ENCODE data around the gene TOMM34. TPM values are rescaled to one million over a fixed set of nuclear protein-coding genes. Genes with fewer than 3 reads are reported as not detected.
A peak's percentile ranks its signal among the peaks of the same experiment; 100 is the strongest.

The TOMM34 gene
- total RNA-seq, 1 experiment from 2014 or later, result 35.9 TPM

DNA sequence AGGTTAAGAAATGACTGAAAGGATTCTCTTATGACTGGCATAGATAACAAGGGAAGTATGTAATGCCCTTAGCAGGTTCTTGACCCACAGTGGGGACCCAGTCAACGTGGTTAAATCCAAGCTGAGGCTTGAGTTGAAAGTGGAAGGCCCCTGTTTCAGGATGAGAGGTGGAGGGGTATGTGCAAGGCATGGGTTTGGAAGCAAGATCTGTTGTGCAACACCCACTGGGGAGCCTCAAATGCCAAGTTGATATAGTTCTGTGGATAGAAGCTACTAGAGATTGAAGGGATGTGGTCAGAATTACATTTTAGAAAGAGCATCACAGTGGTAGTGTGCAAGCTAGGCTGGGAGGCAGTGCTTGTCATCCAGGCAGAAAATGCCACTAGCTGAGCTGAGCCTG, 45.3 kb downstream of the TOMM34 start:
- Mint-ChIP-seq H3K27me3 (ENCODE audit: low read depth) (no peaks in the 10 kb centered on the region), H3K4me3 (no peak overlapping the region), H3K36me3 (peaks cover 53% of the 10 kb centered on the region), H3K9me3 (no peaks in the 10 kb centered on the region), H3K4me1 (peaks cover 13% of the 10 kb centered on the region), H3K27ac (no peak overlapping the region)
- ChIA-PET POLR2A (no interaction called here), CTCF (no interaction called here)
- no peak for TF ChIP-seq ATF2 (CRISPR knock-in tag; IDR thresholded peaks at IDR 0.05; ENCODE audit: borderline replicate concordance, low read depth)
- no peak for TF ChIP-seq TCF7 (CRISPR knock-in tag; IDR thresholded peaks at IDR 0.05; ENCODE audit: low read depth)
- TF ChIP-seq OVOL2 (CRISPR knock-in tag; IDR thresholded peaks at IDR 0.05; ENCODE audit: borderline replicate concordance), result no peak
- no peak for TF ChIP-seq ZNF317 (CRISPR knock-in tag; IDR thresholded peaks at IDR 0.05; ENCODE audit: borderline replicate concordance, low read depth)
- TF ChIP-seq FOXP1 (CRISPR knock-in tag; IDR thresholded peaks at IDR 0.05; ENCODE audit: borderline replicate concordance), result no peak
- TF ChIP-seq E2F5 (CRISPR knock-in tag; IDR thresholded peaks at IDR 0.05), result no peak
- no peak for TF ChIP-seq USF2 (CRISPR knock-in tag; IDR thresholded peaks at IDR 0.05)
- TF ChIP-seq, protein P1, sequence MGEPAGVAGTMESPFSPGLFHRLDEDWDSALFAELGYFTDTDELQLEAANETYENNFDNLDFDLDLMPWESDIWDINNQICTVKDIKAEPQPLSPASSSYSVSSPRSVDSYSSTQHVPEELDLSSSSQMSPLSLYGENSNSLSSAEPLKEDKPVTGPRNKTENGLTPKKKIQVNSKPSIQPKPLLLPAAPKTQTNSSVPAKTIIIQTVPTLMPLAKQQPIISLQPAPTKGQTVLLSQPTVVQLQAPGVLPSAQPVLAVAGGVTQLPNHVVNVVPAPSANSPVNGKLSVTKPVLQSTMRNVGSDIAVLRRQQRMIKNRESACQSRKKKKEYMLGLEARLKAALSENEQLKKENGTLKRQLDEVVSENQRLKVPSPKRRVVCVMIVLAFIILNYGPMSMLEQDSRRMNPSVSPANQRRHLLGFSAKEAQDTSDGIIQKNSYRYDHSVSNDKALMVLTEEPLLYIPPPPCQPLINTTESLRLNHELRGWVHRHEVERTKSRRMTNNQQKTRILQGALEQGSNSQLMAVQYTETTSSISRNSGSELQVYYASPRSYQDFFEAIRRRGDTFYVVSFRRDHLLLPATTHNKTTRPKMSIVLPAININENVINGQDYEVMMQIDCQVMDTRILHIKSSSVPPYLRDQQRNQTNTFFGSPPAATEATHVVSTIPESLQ (CRISPR knock-in tag; IDR thresholded peaks at IDR 0.05), result no peak
- TF ChIP-seq MYBL2 (CRISPR knock-in tag; IDR thresholded peaks at IDR 0.05), result no peak
- TF ChIP-seq SP1 (CRISPR knock-in tag; conservative IDR thresholded peaks at IDR 0.05), result no peak
- ATAC-seq, result no peak
- no peak for DNase-seq (ENCODE audit: low spot score)

GRCh38 chr20:44912189-44912588, 48.0 kb downstream of the TOMM34 start:
- DNase-seq (ENCODE audit: low spot score) (no peak), ATAC-seq (no peak)
- ChIA-PET POLR2A (no interaction called here), CTCF (no interaction called here)
- H3K4me3 Mint-ChIP-seq, result peak overlapping the region; percentile 26; the same call in 1 of the 2 replicates
- no peak overlapping the region; the same call in 1 of the 2 replicates for H3K27ac Mint-ChIP-seq
- TF ChIP-seq, protein P2, sequence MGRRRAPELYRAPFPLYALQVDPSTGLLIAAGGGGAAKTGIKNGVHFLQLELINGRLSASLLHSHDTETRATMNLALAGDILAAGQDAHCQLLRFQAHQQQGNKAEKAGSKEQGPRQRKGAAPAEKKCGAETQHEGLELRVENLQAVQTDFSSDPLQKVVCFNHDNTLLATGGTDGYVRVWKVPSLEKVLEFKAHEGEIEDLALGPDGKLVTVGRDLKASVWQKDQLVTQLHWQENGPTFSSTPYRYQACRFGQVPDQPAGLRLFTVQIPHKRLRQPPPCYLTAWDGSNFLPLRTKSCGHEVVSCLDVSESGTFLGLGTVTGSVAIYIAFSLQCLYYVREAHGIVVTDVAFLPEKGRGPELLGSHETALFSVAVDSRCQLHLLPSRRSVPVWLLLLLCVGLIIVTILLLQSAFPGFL (CRISPR knock-in tag; IDR thresholded peaks at IDR 0.05; ENCODE audit: borderline replicate concordance), result no peak
- TF ChIP-seq HMGXB4 (CRISPR knock-in tag; IDR thresholded peaks at IDR 0.05) (no peak), CREM (CRISPR knock-in tag; IDR thresholded peaks at IDR 0.05) (no peak), ZNF219 (CRISPR knock-in tag; IDR thresholded peaks at IDR 0.05; ENCODE audit: borderline replicate concordance) (no peak), USF2 (CRISPR knock-in tag; IDR thresholded peaks at IDR 0.05) (no peak)
- TF ChIP-seq, protein P3, sequence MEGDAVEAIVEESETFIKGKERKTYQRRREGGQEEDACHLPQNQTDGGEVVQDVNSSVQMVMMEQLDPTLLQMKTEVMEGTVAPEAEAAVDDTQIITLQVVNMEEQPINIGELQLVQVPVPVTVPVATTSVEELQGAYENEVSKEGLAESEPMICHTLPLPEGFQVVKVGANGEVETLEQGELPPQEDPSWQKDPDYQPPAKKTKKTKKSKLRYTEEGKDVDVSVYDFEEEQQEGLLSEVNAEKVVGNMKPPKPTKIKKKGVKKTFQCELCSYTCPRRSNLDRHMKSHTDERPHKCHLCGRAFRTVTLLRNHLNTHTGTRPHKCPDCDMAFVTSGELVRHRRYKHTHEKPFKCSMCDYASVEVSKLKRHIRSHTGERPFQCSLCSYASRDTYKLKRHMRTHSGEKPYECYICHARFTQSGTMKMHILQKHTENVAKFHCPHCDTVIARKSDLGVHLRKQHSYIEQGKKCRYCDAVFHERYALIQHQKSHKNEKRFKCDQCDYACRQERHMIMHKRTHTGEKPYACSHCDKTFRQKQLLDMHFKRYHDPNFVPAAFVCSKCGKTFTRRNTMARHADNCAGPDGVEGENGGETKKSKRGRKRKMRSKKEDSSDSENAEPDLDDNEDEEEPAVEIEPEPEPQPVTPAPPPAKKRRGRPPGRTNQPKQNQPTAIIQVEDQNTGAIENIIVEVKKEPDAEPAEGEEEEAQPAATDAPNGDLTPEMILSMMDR (IDR thresholded peaks at IDR 0.05), result no peak
- peaks cover 24% of the 10 kb centered on the region for H3K4me1 Mint-ChIP-seq
- peaks cover 48% of the 10 kb centered on the region for H3K36me3 Mint-ChIP-seq
- no peaks in the 10 kb centered on the region for H3K9me3 Mint-ChIP-seq
- H3K27me3 Mint-ChIP-seq (ENCODE audit: low read depth), result no peaks in the 10 kb centered on the region
